Stimulated activated CD4-positive, alpha-beta T cell treated with anti-CD3 and anti-CD28 coated beads, Interleukin-4, amount 100 ng/mL, for 24 hours (primary cell): ENCODE results near the gene CMBL.
"Not testable (repeated sequence)": the region's sequence is repeated elsewhere in the genome, so short reads cannot be mapped to it uniquely, and the experiment has no call there.

Experiments
- DNase-seq: peaks from one replicate; pipeline ENCODE4 v3.0.0-alpha.2; 2020

Gene CMBL

GRCh38 chr5:10253390-10253789, 54.3 kb downstream of the CMBL start:
- no peak for DNase-seq

- no peak for DNase-seq
Observed at GRCh38 chr5:10251405-10251804, 56.3 kb downstream of the CMBL start.

GRCh38 chr5:10250806-10251276, 56.9 kb downstream of the CMBL start:
- no peak for DNase-seq

GRCh38 chr5:10249948-10250805, 57.5 kb downstream of the CMBL start, which contains the start of gene CCT5:
CCT5 (plus strand) TSS chr5:10250280; CDS start chr5:10250341, 61 bp downstream.
- DNase-seq = peak; percentile 92

- no peak for DNase-seq
Observed at GRCh38 chr5:10248378-10249260, 59.1 kb downstream of the CMBL start.

- DNase-seq = not testable (repeated sequence)
Observed at GRCh38 chr5:10247217-10247616, 60.5 kb downstream of the CMBL start.

- DNase-seq = no peak
Observed at GRCh38 chr5:10246761-10247160, 60.9 kb downstream of the CMBL start.

GRCh38 chr5:10244342-10244944, 63.3 kb downstream of the CMBL start:
- DNase-seq = no peak

GRCh38 chr5:10243660-10244240, 64.0 kb downstream of the CMBL start:
- no peak for DNase-seq

GRCh38 chr5:10235350-10235749, 72.4 kb downstream of the CMBL start:
- no peak for DNase-seq

- DNase-seq = no peak
Observed at GRCh38 chr5:10233505-10233904, 74.2 kb downstream of the CMBL start.

GRCh38 chr5:10233011-10233410, 74.7 kb downstream of the CMBL start:
- no peak for DNase-seq

- no peak for DNase-seq
Observed at GRCh38 chr5:10232386-10232785, 75.3 kb downstream of the CMBL start.

- no peak for DNase-seq
Observed at GRCh38 chr5:10229306-10230048, 78.2 kb downstream of the CMBL start.

- DNase-seq = no peak
Observed at GRCh38 chr5:10228288-10228687, 79.4 kb downstream of the CMBL start.
